NCI-H146 treated with DMSO at 0.1 percent for 48 hours (cell line): ENCODE measurements around the gene AGBL1.
"Not testable (repeated sequence)": the region's sequence is repeated elsewhere in the genome, so short reads cannot be mapped to it uniquely, and the experiment has no call there.

Experiments used
- DNase-seq: peaks from one replicate; lab custom pipeline; 2025; ENCODE audit not compliant: unreplicated experiment; lab: John Stamatoyannopoulos, UW

The AGBL1 gene

GRCh38 chr15:87033056-87033455 lies 953.4 kb downstream of the AGBL1 start:
- DNase-seq: no peak

- DNase-seq: no peak
These were observed 955.2 kb downstream of the AGBL1 start for GRCh38 chr15:87034886-87035285.

- DNase-seq: no peak
These were observed 958.7 kb downstream of the AGBL1 start for GRCh38 chr15:87038404-87038803.

- not testable (repeated sequence) for DNase-seq
These were observed 962.9 kb downstream of the AGBL1 start for GRCh38 chr15:87042619-87043018.

GRCh38 chr15:87045746-87046145 lies 966.1 kb downstream of the AGBL1 start:
- DNase-seq: no peak

- no peak for DNase-seq
These were observed 967.7 kb downstream of the AGBL1 start for GRCh38 chr15:87047203-87047965.
